Vagina (tissue), 2 donors: ENCODE results near the gene LRG1. TPM values are rescaled to one million over a fixed set of nuclear protein-coding genes. Genes with fewer than 3 reads are reported as not detected.

Source experiments
- DNase-seq, 2 donors: peaks; one replicate each; pipeline ENCODE4 v3.0.0-alpha.2; 2017; ENCODE audit errors: extremely low spot score in 2 of 2
- H3K27ac ChIP-seq: fragments of 200-600 bp; sonication (generic); one replicate; pipeline ENCODE4 v1.5.1; 2019
- H3K27me3 ChIP-seq: fragments of 200-600 bp; sonication (generic); one replicate; pipeline ENCODE4 v1.5.1; 2019
- H3K36me3 ChIP-seq, 2 donors: fragments of 200-600 bp; sonication (generic); one replicate each; pipeline ENCODE4 v1.5.1; 2017 to 2019
- H3K4me1 ChIP-seq: fragments of 200-600 bp; sonication (generic); one replicate; pipeline ENCODE4 v1.5.1; 2019
- H3K4me3 ChIP-seq, 2 donors: fragments of 200-600 bp; sonication (generic); 1 replicate in 1 of 2; 2 replicates in 1 of 2; pipeline ENCODE4 v1.5.1; 2016 to 2019
- H3K9me3 ChIP-seq: fragments of 200-600 bp; sonication (generic); one replicate; pipeline ENCODE4 v1.5.1; 2019
- CTCF ChIP-seq, 3 experiments: fragments of 450-650 bp in 2 of 3; fragments of 200-600 bp in 1 of 3; sonication (generic) in 1 of 3; IDR thresholded peaks; one replicate each; pipeline ENCODE4 v1.5.1; 2017 to 2019; ENCODE audit warnings: antibody characterized with exemption in 3 of 3, mild to moderate bottlenecking in 2 of 3, moderate library complexity in 2 of 3
- POLR2A ChIP-seq, 2 donors: fragments of 450-650 bp; IDR thresholded peaks; one replicate each; pipeline ENCODE4 v1.6.1; 2017; ENCODE audit warnings: antibody characterized with exemption in 2 of 2, mild to moderate bottlenecking in 2 of 2, moderate library complexity in 2 of 2
- POLR2AphosphoS5 ChIP-seq, 2 donors: sonication (generic); formaldehyde crosslinking; IDR thresholded peaks; one replicate each; pipeline ENCODE4 v1.9.0; 2017; ENCODE audit warnings: antibody characterized with exemption in 2 of 2, mild to moderate bottlenecking in 2 of 2, low read depth in 1 of 2; ENCODE audit not compliant: insufficient read depth in 1 of 2
- intact Hi-C: fragments of 100-400 bp; cut with DNase I; formaldehyde crosslinking; loops from one replicate; pipeline ENCODE4 v1.15.1; 2023
- total RNA-seq: library from RNA; depleted of rRNA; stranded (reverse); fragments of >200 nt; gene quantifications from one replicate; pipeline ENCODE4 v1.2.3, GENCODE V29; 2016

Gene LRG1
- total RNA-seq, 1 donor from 2014 or later: 6.9 TPM

- no peak overlapping the region for H3K4me3 ChIP-seq
- TF ChIP-seq POLR2A (IDR thresholded peaks at IDR 0.05) (no peak), POLR2AphosphoS5 (IDR thresholded peaks at IDR 0.05; ENCODE audit: insufficient read depth in 1 of 2, low read depth in 1 of 2) (no peak), CTCF (IDR thresholded peaks at IDR 0.05) (no peak)
- no peak overlapping the region for H3K27ac ChIP-seq
- H3K4me1 ChIP-seq: no peaks in the 10 kb centered on the region
- no peaks in the 10 kb centered on the region for H3K27me3 ChIP-seq
- intact Hi-C loops: no loop called here
- no peaks in the 10 kb centered on the region for H3K9me3 ChIP-seq
- H3K36me3 ChIP-seq: peaks cover 0 to 50% of the 10 kb centered on the region in 2 donors
- DNase-seq: no peak
These were observed 51.3 kb downstream of the LRG1 start for GRCh38 chr19:4488496-4488895.

GRCh38 chr19:4487572-4487971 is 52.3 kb downstream of the LRG1 start:
- Histone ChIP-seq H3K4me1 (no peaks in the 10 kb centered on the region), H3K4me3 (no peak overlapping the region), H3K27me3 (no peaks in the 10 kb centered on the region), H3K27ac (no peak overlapping the region), H3K36me3 (peaks cover 0 to 46% of the 10 kb centered on the region in 2 donors), H3K9me3 (no peaks in the 10 kb centered on the region)
- peak in 1 of 2 donors; percentile 54 for DNase-seq
- intact Hi-C loops: no loop called here
- TF ChIP-seq POLR2AphosphoS5 (IDR thresholded peaks at IDR 0.05; ENCODE audit: insufficient read depth in 1 of 2, low read depth in 1 of 2) (no peak), POLR2A (IDR thresholded peaks at IDR 0.05) (no peak), CTCF (IDR thresholded peaks at IDR 0.05) (no peak)

Other genes with a start within 250 kb of the LRG1 start
- gene TMIGD2, start 237.6 kb downstream of the LRG1 start, total RNA-seq: not detected
- 1.7 TPM for gene FSD1, start 235.4 kb downstream of the LRG1 start, total RNA-seq
- gene STAP2, start 201.2 kb downstream of the LRG1 start, total RNA-seq: 29.2 TPM
- 10.1 TPM for gene MPND, start 196.5 kb downstream of the LRG1 start, total RNA-seq
- 65.6 TPM for gene SH3GL1, start 139.5 kb downstream of the LRG1 start, total RNA-seq
- gene CHAF1A, start 137.4 kb downstream of the LRG1 start, total RNA-seq: 21.4 TPM
- gene UBXN6, start 82.2 kb downstream of the LRG1 start, total RNA-seq: 147 TPM
- gene HDGFL2, start 67.7 kb downstream of the LRG1 start, total RNA-seq: 33.1 TPM
- gene PLIN4, start 21.6 kb downstream of the LRG1 start, total RNA-seq: 69.5 TPM
- 8.8 TPM for gene PLIN5, start 4.8 kb downstream of the LRG1 start, total RNA-seq
- gene SEMA6B, start 19.6 kb upstream of the LRG1 start, total RNA-seq: 8.3 TPM
- gene TNFAIP8L1, start 99.5 kb upstream of the LRG1 start, total RNA-seq: 13.0 TPM
- gene MYDGF, start 130.3 kb upstream of the LRG1 start, total RNA-seq: 33.4 TPM
- gene DPP9, start 183.8 kb upstream of the LRG1 start, total RNA-seq: 53.8 TPM